MM.1S (cell line): Measurements from ENCODE around the gene ARID5A.

ENCODE experiments used
- DNase-seq: peaks from one replicate; pipeline ENCODE4 v3.0.0-alpha.2; 2015
- H2AFZ ChIP-seq: fragments of 300-600 bp; sonication (generic); 2 replicates; pipeline ENCODE4 v1.6.0; 2016; ENCODE audit warnings: antibody characterized with exemption, low read length
- H3F3A ChIP-seq: fragments of 300-600 bp; sonication (generic); 2 replicates; pipeline ENCODE4 v1.6.1; 2016; ENCODE audit warnings: mild to moderate bottlenecking, antibody characterized with exemption, low read length, moderate library complexity, mixed read lengths; ENCODE audit not compliant: insufficient read depth
- H3K27ac ChIP-seq: fragments of 300-600 bp; sonication (generic); 2 replicates; pipeline ENCODE4 v1.5.1; 2016; ENCODE audit warnings: mild to moderate bottlenecking, low read length
- H3K27me3 ChIP-seq: fragments of 300-600 bp; sonication (generic); replicated peaks from 2 replicates; pipeline ENCODE4 v1.6.0; 2016; ENCODE audit warnings: low read length; ENCODE audit not compliant: insufficient read depth
- H3K36me3 ChIP-seq: fragments of 300-600 bp; sonication (generic); replicated peaks from 2 replicates; pipeline ENCODE4 v1.6.1; 2016; ENCODE audit warnings: mild to moderate bottlenecking, low read length, mixed read lengths; ENCODE audit not compliant: insufficient read depth
- H3K4me1 ChIP-seq: fragments of 300-600 bp; sonication (generic); 2 replicates; pipeline ENCODE4 v1.6.1; 2016; ENCODE audit warnings: low read length, mixed read lengths
- H3K4me2 ChIP-seq: fragments of 300-600 bp; sonication (generic); 2 replicates; pipeline ENCODE4 v1.6.0; 2016; ENCODE audit warnings: low read depth, low read length
- H3K4me3 ChIP-seq: fragments of 300-600 bp; sonication (generic); 2 replicates; pipeline ENCODE4 v1.5.1; 2016; ENCODE audit warnings: low read length, mixed read lengths
- H3K79me2 ChIP-seq: fragments of 300-600 bp; sonication (generic); 2 replicates; pipeline ENCODE4 v1.6.1; 2016; ENCODE audit warnings: mixed run types, low read length, mixed read lengths
- H3K9ac ChIP-seq: fragments of 300-600 bp; sonication (generic); 2 replicates; pipeline ENCODE4 v1.6.1; 2016; ENCODE audit warnings: low read length, mixed read lengths
- H3K9me2 ChIP-seq: fragments of 300-600 bp; sonication (generic); replicated peaks from 2 replicates; pipeline ENCODE4 v1.6.1; 2016; ENCODE audit warnings: mild to moderate bottlenecking, low read length, mixed read lengths; ENCODE audit not compliant: insufficient read depth
- H3K9me3 ChIP-seq: fragments of 300-600 bp; sonication (generic); replicated peaks from 2 replicates; pipeline ENCODE4 v1.6.1; 2016; ENCODE audit warnings: mild to moderate bottlenecking, low read length, mixed read lengths; ENCODE audit not compliant: insufficient read depth
- H4K20me1 ChIP-seq: fragments of 300-600 bp; sonication (generic); 2 replicates; pipeline ENCODE4 v1.6.1; 2016; ENCODE audit warnings: mild to moderate bottlenecking, low read length, moderate library complexity, mixed read lengths; ENCODE audit not compliant: insufficient read depth
- CTCF ChIP-seq: fragments of 300-600 bp; sonication (generic); IDR thresholded peaks from 2 replicates; pipeline ENCODE4 v1.5.1; 2016; ENCODE audit warnings: antibody characterized with exemption, low read length, mixed read lengths
- EZH2 ChIP-seq: fragments of 300-600 bp; sonication (generic); optimal IDR thresholded peaks from 2 replicates; pipeline ENCODE3; 2017; ENCODE audit warnings: low read depth, mild to moderate bottlenecking, antibody characterized with exemption, low read length, mixed read lengths
- EZH2phosphoT487 ChIP-seq: fragments of 300-600 bp; sonication (generic); IDR thresholded peaks from 2 replicates; pipeline ENCODE4 v1.6.1; 2018; ENCODE audit warnings: antibody characterized with exemption, low read length

Gene ARID5A

DNA sequence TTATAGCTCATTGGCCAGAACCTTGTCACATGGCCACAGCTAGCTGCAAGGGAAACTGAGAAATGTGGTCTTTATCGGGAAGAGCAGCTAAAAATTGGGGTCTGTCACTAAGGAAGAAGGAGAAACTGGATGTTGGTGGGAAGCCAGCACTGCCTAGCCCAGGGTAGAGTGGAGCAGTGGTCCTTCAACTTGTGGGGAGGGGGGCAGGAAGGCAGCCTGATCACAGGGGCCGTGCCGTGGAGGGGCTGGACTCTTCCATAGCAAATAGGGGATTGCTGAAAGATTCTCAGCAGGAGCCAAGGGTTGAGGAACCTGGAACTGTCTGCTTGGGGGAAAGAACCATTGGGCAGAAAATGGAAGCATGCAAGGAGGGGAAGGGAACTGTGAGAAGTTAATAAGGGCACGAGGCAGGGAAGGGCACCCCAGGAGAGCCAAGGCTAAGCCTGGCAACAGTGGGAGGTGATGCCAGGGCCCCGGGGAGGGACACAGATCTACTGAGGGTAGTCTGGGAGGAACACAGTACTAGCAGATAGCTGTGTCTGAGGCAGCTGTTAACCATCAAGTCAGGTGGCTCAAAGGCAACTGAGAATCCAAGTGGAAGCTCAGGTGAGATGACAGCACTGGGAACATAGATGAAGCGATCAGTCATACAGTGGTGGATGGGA is 25.5 kb upstream of the ARID5A start:
- Histone ChIP-seq H2AFZ (no peak overlapping the region), H3K4me3 (no peak overlapping the region), H3K4me2 (no peak overlapping the region), H3F3A (no peaks in the 10 kb centered on the region), H3K4me1 (peaks cover 16% of the 10 kb centered on the region; the same call in 1 of the 2 replicates), H3K27me3 (no peaks in the 10 kb centered on the region), H3K9me2 (no peaks in the 10 kb centered on the region), H4K20me1 (no peaks in the 10 kb centered on the region), H3K9me3 (no peaks in the 10 kb centered on the region), H3K27ac (no peak overlapping the region), H3K9ac (no peak overlapping the region), H3K36me3 (no peaks in the 10 kb centered on the region), H3K79me2 (no peaks in the 10 kb centered on the region)
- TF ChIP-seq CTCF (no peak), EZH2phosphoT487 (no peak), EZH2 (no peak)
- no peak for DNase-seq

- Histone ChIP-seq H3K27me3 (no peaks in the 10 kb centered on the region), H3K27ac (no peak overlapping the region)
Observed at GRCh38 chr2:96511851-96512250, 24.7 kb upstream of the ARID5A start.

GRCh38 chr2:96512341-96512740 is 24.2 kb upstream of the ARID5A start:
- H3K4me3 ChIP-seq = no peak overlapping the region
- TF ChIP-seq CTCF (no peak), EZH2 (no peak), EZH2phosphoT487 (no peak)
- DNase-seq = no peak
- H3F3A ChIP-seq = no peaks in the 10 kb centered on the region
- no peaks in the 10 kb centered on the region for H4K20me1 ChIP-seq
- H2AFZ ChIP-seq = no peak overlapping the region
- H3K79me2 ChIP-seq = no peaks in the 10 kb centered on the region
- H3K36me3 ChIP-seq = no peaks in the 10 kb centered on the region
- no peaks in the 10 kb centered on the region for H3K9me3 ChIP-seq
- no peaks in the 10 kb centered on the region for H3K27me3 ChIP-seq
- H3K4me2 ChIP-seq = no peak overlapping the region
- no peaks in the 10 kb centered on the region for H3K9me2 ChIP-seq
- H3K27ac ChIP-seq = no peak overlapping the region
- no peak overlapping the region for H3K9ac ChIP-seq
- H3K4me1 ChIP-seq = peaks cover 16% of the 10 kb centered on the region; the same call in 1 of the 2 replicates

More at GRCh38 chr2:96511851-96512250, 24.7 kb upstream of the ARID5A start:
- H3K9ac ChIP-seq = no peak overlapping the region
- no peaks in the 10 kb centered on the region for H3K9me3 ChIP-seq
- peaks cover 16% of the 10 kb centered on the region; the same call in 1 of the 2 replicates for H3K4me1 ChIP-seq
- H3K79me2 ChIP-seq = no peaks in the 10 kb centered on the region
- H3K9me2 ChIP-seq = no peaks in the 10 kb centered on the region
- H3K4me2 ChIP-seq = no peak overlapping the region
- no peaks in the 10 kb centered on the region for H4K20me1 ChIP-seq
- no peak overlapping the region for H2AFZ ChIP-seq
- H3F3A ChIP-seq = no peaks in the 10 kb centered on the region
- no peak overlapping the region for H3K4me3 ChIP-seq
- TF ChIP-seq EZH2 (no peak), EZH2phosphoT487 (no peak), CTCF (no peak)
- H3K36me3 ChIP-seq = no peaks in the 10 kb centered on the region
- no peak for DNase-seq
